Inferior parietal cortex (tissue), 1 donor: ENCODE measurements around the gene GAB2.
"Not testable (repeated sequence)": the region's sequence is repeated elsewhere in the genome, so short reads cannot be mapped to it uniquely, and the experiment has no call there.

Experiments
- DNase-seq: peaks from one replicate; pipeline ENCODE4 v3.0.0-alpha.2; 2016; ENCODE audit errors: extremely low spot score

Gene GAB2

GRCh38 chr11:78313181-78313795, 104.3 kb downstream of the GAB2 start:
- DNase-seq: peak; percentile 62

GRCh38 chr11:78312712-78313111, 104.9 kb downstream of the GAB2 start:
- DNase-seq: no peak

GRCh38 chr11:78311702-78312371, 105.8 kb downstream of the GAB2 start:
- no peak for DNase-seq

- DNase-seq: no peak
Observed at GRCh38 chr11:78310500-78310909, 107.1 kb downstream of the GAB2 start.

GRCh38 chr11:78304201-78304600, 113.4 kb downstream of the GAB2 start:
- no peak for DNase-seq

GRCh38 chr11:78300108-78300839, 117.3 kb downstream of the GAB2 start:
- no peak for DNase-seq

- no peak for DNase-seq
Observed at GRCh38 chr11:78299000-78299710, 118.5 kb downstream of the GAB2 start.

GRCh38 chr11:78298291-78298771, 119.3 kb downstream of the GAB2 start:
- DNase-seq: no peak

- no peak for DNase-seq
Observed at GRCh38 chr11:78295991-78296930, 121.4 kb downstream of the GAB2 start.

- DNase-seq: no peak
Observed at GRCh38 chr11:78295347-78295746, 122.3 kb downstream of the GAB2 start.

- not testable (repeated sequence) for DNase-seq
Observed at GRCh38 chr11:78294100-78294499, 123.5 kb downstream of the GAB2 start.

GRCh38 chr11:78293536-78293935, 124.1 kb downstream of the GAB2 start:
- no peak for DNase-seq

- peak; percentile 61 for DNase-seq
Observed at GRCh38 chr11:78292109-78292803, 125.4 kb downstream of the GAB2 start.

GRCh38 chr11:78291503-78292108, 126.0 kb downstream of the GAB2 start:
- DNase-seq: no peak

- DNase-seq: no peak
Observed at GRCh38 chr11:78290293-78291176, 127.1 kb downstream of the GAB2 start.

GRCh38 chr11:78289552-78290292, 127.9 kb downstream of the GAB2 start:
- DNase-seq: no peak

GRCh38 chr11:78284260-78284659, 133.4 kb downstream of the GAB2 start:
- DNase-seq: no peak

GRCh38 chr11:78282821-78283220, 134.8 kb downstream of the GAB2 start:
- no peak for DNase-seq
